ENCODE measurements around the gene BCL2L13. TPM values are rescaled to one million over a fixed set of nuclear protein-coding genes. Genes with fewer than 3 reads are reported as not detected.

The BCL2L13 gene
- total RNA-seq, 1 donor from 2014 or later: 69.0 TPM

- Histone ChIP-seq H3K4me2 (ENCODE audit: low read length) (no peak overlapping the region), H4K20me1 (ENCODE audit: insufficient read depth, low read length) (peaks cover 5% of the 10 kb centered on the region), H3K9me3 (ENCODE audit: insufficient read depth, low read depth, low read length) (no peaks in the 10 kb centered on the region), H3K9ac (ENCODE audit: low read length) (no peak overlapping the region), H3K4me3 (ENCODE audit: insufficient read depth, low read depth, low read length) (no peak overlapping the region), H3K27me3 (ENCODE audit: insufficient read depth, low read length) (no peaks in the 10 kb centered on the region), H3K27ac (ENCODE audit: low read depth, low read length) (no peak overlapping the region), H2AFZ (ENCODE audit: low read depth, low read length) (no peak overlapping the region), H3K79me2 (ENCODE audit: insufficient read depth, low read length) (peaks cover 37% of the 10 kb centered on the region), H3K4me1 (ENCODE audit: insufficient read depth, low read length) (no peaks in the 10 kb centered on the region), H3K36me3 (ENCODE audit: insufficient read depth, low read length) (no peaks in the 10 kb centered on the region)
- DNase-seq (ENCODE audit: low read depth): no peak
- no peaks in the 10 kb centered on the region for H3K4me1 Mint-ChIP-seq (ENCODE audit: low read depth, unreplicated experiment)
- H3K27me3 Mint-ChIP-seq (ENCODE audit: low read depth, unreplicated experiment): no peaks in the 10 kb centered on the region
- no peak overlapping the region for H3K4me3 Mint-ChIP-seq (ENCODE audit: unreplicated experiment)
- H3K27ac Mint-ChIP-seq (ENCODE audit: unreplicated experiment): no peak overlapping the region
- peaks cover 1% of the 10 kb centered on the region for H3K36me3 Mint-ChIP-seq (ENCODE audit: low read depth, unreplicated experiment)
- FAIRE-seq: no peak
- H3K9me3 Mint-ChIP-seq (ENCODE audit: unreplicated experiment): no peaks in the 10 kb centered on the region
- TF ChIP-seq EZH2 (IDR thresholded peaks at IDR 0.05; ENCODE audit: insufficient read depth, low read length) (no peak), CTCF (IDR thresholded peaks at IDR 0.05; ENCODE audit: insufficient read depth, low read depth, low read length) (no peak)
Observed at GRCh38 chr22:17647991-17648390, 9.4 kb downstream of the BCL2L13 start.

- H3K27ac Mint-ChIP-seq (ENCODE audit: unreplicated experiment): no peak overlapping the region
- Histone ChIP-seq H3K4me3 (ENCODE audit: insufficient read depth, low read depth, low read length) (no peak overlapping the region), H3K4me2 (ENCODE audit: low read length) (no peak overlapping the region), H3K9ac (ENCODE audit: low read length) (no peak overlapping the region), H4K20me1 (ENCODE audit: insufficient read depth, low read length) (peaks cover 5% of the 10 kb centered on the region), H3K9me3 (ENCODE audit: insufficient read depth, low read depth, low read length) (no peaks in the 10 kb centered on the region), H3K4me1 (ENCODE audit: insufficient read depth, low read length) (no peaks in the 10 kb centered on the region), H3K79me2 (ENCODE audit: insufficient read depth, low read length) (peaks cover 38% of the 10 kb centered on the region), H2AFZ (ENCODE audit: low read depth, low read length) (no peak overlapping the region), H3K27ac (ENCODE audit: low read depth, low read length) (no peak overlapping the region), H3K27me3 (ENCODE audit: insufficient read depth, low read length) (no peaks in the 10 kb centered on the region), H3K36me3 (ENCODE audit: insufficient read depth, low read length) (no peaks in the 10 kb centered on the region)
- H3K27me3 Mint-ChIP-seq (ENCODE audit: low read depth, unreplicated experiment): no peaks in the 10 kb centered on the region
- no peak overlapping the region for H3K4me3 Mint-ChIP-seq (ENCODE audit: unreplicated experiment)
- no peaks in the 10 kb centered on the region for H3K4me1 Mint-ChIP-seq (ENCODE audit: low read depth, unreplicated experiment)
- H3K36me3 Mint-ChIP-seq (ENCODE audit: low read depth, unreplicated experiment): peaks cover 4% of the 10 kb centered on the region
- DNase-seq (ENCODE audit: low read depth) (no peak), FAIRE-seq (no peak)
- no peak for TF ChIP-seq EZH2 (IDR thresholded peaks at IDR 0.05; ENCODE audit: insufficient read depth, low read length)
- TF ChIP-seq CTCF (IDR thresholded peaks at IDR 0.05; ENCODE audit: insufficient read depth, low read depth, low read length): no peak
- H3K9me3 Mint-ChIP-seq (ENCODE audit: unreplicated experiment): no peaks in the 10 kb centered on the region
Observed at GRCh38 chr22:17648569-17648968, 10.0 kb downstream of the BCL2L13 start.

- Histone ChIP-seq H3K9ac (ENCODE audit: low read length) (no peak overlapping the region), H3K27me3 (ENCODE audit: insufficient read depth, low read length) (no peaks in the 10 kb centered on the region), H3K4me2 (ENCODE audit: low read length) (no peak overlapping the region), H3K27ac (ENCODE audit: low read depth, low read length) (no peak overlapping the region), H3K36me3 (ENCODE audit: insufficient read depth, low read length) (peaks cover 2% of the 10 kb centered on the region), H3K9me3 (ENCODE audit: insufficient read depth, low read depth, low read length) (no peaks in the 10 kb centered on the region), H3K4me3 (ENCODE audit: insufficient read depth, low read depth, low read length) (no peak overlapping the region), H4K20me1 (ENCODE audit: insufficient read depth, low read length) (no peaks in the 10 kb centered on the region), H3K4me1 (ENCODE audit: insufficient read depth, low read length) (no peaks in the 10 kb centered on the region), H2AFZ (ENCODE audit: low read depth, low read length) (no peak overlapping the region), H3K79me2 (ENCODE audit: insufficient read depth, low read length) (peaks cover 17% of the 10 kb centered on the region)
- no peak for FAIRE-seq
- no peaks in the 10 kb centered on the region for H3K4me1 Mint-ChIP-seq (ENCODE audit: low read depth, unreplicated experiment)
- H3K27ac Mint-ChIP-seq (ENCODE audit: unreplicated experiment): no peak overlapping the region
- H3K9me3 Mint-ChIP-seq (ENCODE audit: unreplicated experiment): no peaks in the 10 kb centered on the region
- H3K27me3 Mint-ChIP-seq (ENCODE audit: low read depth, unreplicated experiment): no peaks in the 10 kb centered on the region
- no peak for DNase-seq (ENCODE audit: low read depth)
- no peak overlapping the region for H3K4me3 Mint-ChIP-seq (ENCODE audit: unreplicated experiment)
- peaks cover 8% of the 10 kb centered on the region for H3K36me3 Mint-ChIP-seq (ENCODE audit: low read depth, unreplicated experiment)
- TF ChIP-seq EZH2 (IDR thresholded peaks at IDR 0.05; ENCODE audit: insufficient read depth, low read length) (no peak), CTCF (IDR thresholded peaks at IDR 0.05; ENCODE audit: insufficient read depth, low read depth, low read length) (no peak)
Observed at GRCh38 chr22:17655289-17655688, 16.7 kb downstream of the BCL2L13 start.
